GM19193 (cell line): Measurements from ENCODE around the gene ZDHHC8.

Experiments used
- POLR2A ChIP-seq: IDR thresholded peaks from 4 replicates; pipeline ENCODE4 v1.6.1; 2011; ENCODE audit not compliant: insufficient read depth, insufficient read length; ENCODE audit errors: extremely low read depth

Gene ZDHHC8

DNA sequence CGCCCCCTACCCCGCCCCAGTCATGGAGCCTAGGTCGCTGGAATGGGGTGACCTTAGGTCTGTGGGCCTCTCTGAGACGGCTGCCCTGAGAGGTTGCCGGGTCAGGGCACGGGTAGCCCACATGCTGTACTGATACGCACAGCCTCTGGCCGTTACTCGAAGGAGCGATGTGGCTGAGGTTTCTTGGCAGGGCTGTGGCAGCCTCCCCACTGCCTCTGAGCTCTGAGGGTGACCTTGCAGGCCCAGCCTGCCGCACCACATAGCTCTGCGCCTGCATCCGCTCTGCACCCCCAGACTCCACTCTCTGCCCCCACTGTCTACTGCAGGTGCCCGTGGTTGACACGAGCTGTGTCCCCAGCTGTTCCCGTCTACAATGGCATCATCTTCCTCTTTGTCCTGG, 7.3 kb downstream of the ZDHHC8 start:
- TF ChIP-seq POLR2A: no peak

DNA sequence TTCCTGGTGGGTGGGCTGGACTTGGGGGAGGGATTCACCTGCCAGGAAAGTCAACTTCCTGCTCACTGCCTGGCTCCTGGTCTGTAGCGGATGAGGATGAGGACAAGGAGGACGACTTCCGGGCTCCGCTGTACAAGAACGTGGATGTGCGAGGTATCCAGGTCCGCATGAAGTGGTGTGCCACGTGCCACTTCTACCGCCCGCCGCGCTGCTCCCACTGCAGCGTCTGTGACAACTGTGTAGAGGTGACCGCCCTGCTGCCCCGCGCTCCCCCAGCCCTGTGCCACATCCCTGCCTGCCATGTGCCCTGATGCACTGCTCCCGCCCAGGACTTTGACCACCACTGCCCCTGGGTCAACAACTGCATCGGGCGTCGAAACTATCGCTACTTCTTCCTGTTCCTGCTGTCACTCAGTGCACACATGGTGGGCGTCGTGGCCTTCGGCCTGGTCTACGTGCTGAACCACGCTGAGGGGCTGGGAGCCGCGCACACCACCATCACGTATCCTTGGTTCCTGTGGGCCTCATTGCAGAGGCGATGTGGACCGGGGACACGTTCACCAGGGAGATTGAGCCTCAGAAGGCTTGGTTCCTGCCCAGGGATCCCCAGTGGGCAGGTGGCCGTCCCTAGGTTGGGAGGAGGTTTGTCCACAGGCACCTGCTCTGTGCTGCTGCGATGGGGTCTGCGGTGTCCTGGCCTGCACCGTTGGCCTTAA, 7.9 kb downstream of the ZDHHC8 start:
- no peak for TF ChIP-seq POLR2A

- TF ChIP-seq POLR2A: no peak
Observed at GRCh38 chr22:20140107-20140445, 8.5 kb downstream of the ZDHHC8 start.

GRCh38 chr22:20140521-20140964, 8.9 kb downstream of the ZDHHC8 start:
- TF ChIP-seq POLR2A: no peak

GRCh38 chr22:20141186-20142077, 9.8 kb downstream of the ZDHHC8 start:
- no peak for TF ChIP-seq POLR2A

GRCh38 chr22:20142711-20143621, 11.4 kb downstream of the ZDHHC8 start:
- no peak for TF ChIP-seq POLR2A

DNA sequence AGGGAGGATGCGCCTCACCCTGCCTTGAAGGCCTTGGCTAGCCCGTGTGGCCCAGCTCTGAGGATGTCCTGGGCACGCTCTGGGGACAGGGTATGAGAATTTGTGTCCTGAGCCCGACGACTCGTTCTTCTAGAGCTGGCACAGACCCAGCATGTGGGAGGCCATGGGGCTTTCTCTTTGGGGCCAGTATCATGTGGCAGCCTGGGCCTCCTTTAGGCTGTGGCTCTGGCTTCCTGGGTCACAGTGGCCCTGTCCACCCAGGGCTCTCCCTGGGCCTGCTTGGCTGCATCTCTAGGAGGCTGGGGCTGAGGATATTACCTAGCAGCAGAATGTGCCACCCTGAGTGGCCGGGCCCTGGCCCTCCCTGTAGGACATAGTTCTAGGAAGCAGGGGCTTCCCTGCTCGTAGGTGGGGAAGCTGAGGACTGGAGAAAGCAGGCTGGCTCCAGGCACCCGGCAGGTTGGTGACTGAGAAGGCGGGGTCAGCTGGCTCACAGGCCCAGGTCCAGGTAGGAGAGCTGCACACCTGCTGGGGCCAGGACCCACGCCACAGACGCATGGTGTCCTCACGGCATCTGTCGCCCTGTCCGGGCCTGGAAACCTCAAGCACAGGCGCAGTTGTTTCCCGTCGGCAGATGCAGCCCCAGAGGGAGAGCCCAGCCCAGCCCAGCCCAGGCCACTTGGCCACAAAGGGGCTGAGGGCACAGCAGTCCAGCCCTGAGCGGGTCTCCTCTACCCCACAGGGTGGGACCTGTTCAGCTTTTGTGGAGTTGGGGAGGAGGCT, 12.5 kb downstream of the ZDHHC8 start:
- TF ChIP-seq POLR2A: no peak

DNA sequence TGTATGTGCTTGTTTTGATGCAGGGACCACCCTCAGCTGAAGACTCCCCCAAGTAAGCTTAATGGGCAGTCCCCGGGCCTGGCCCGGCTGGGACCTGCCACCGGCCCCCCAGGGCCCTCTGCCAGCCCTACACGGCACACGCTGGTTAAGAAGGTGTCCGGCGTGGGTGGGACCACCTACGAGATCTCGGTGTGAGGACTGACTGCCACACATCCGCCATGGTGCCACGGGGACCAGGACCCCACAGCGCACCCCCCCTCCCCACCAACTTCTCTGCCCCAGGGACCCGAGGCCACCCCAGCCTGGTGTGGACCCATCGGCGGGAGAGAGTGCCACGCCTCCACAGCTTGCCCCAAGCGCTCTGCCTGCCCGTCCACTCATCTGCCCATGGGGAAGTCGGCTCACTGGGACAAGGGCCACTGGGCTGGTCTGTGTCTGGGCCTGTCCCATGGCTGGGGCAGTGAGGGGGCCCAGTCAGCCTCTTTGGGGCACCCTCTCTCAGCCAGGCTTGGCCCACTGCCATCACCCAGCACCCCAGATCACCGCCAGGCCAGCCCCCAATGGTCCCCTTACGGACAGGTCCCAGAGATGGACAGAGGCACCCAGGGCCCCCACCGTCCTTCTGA, 13.7 kb downstream of the ZDHHC8 start:
- no peak for TF ChIP-seq POLR2A

- TF ChIP-seq POLR2A: no peak
Observed at GRCh38 chr22:20145832-20146223, 14.2 kb downstream of the ZDHHC8 start.

- TF ChIP-seq POLR2A: no peak
Observed at GRCh38 chr22:20146777-20147176, 15.2 kb downstream of the ZDHHC8 start.

- no peak for TF ChIP-seq POLR2A
Observed at GRCh38 chr22:20147237-20147988, 15.8 kb downstream of the ZDHHC8 start.

DNA sequence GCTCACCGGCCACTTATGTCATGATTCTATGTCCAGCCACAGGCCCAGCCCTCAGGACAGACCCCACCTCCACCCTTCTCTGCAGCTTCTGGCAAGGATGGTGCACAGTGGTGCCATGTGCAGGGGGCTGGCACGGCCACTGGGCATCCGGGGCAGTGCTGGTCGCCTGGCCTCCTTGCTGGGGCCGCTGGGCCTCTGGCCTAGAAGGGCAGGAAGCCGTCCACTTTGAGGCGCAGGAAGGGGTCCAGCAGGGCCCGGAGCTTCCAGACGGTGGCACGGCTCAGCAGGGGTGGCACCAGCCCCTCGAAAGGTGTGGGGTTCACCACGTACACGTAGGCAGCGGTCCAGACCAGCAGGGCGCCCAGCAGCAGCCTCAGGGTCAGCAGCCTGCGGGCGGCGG, 16.8 kb downstream of the ZDHHC8 start:
- TF ChIP-seq POLR2A: no peak
